Hippocampal formation (tissue), 2 donors: ENCODE data around the gene NACC2.

Source experiments
- DNase-seq, 2 donors: peaks; one replicate each; lab custom pipeline; 2025; lab: John Stamatoyannopoulos, UW

NACC2 gene

DNA sequence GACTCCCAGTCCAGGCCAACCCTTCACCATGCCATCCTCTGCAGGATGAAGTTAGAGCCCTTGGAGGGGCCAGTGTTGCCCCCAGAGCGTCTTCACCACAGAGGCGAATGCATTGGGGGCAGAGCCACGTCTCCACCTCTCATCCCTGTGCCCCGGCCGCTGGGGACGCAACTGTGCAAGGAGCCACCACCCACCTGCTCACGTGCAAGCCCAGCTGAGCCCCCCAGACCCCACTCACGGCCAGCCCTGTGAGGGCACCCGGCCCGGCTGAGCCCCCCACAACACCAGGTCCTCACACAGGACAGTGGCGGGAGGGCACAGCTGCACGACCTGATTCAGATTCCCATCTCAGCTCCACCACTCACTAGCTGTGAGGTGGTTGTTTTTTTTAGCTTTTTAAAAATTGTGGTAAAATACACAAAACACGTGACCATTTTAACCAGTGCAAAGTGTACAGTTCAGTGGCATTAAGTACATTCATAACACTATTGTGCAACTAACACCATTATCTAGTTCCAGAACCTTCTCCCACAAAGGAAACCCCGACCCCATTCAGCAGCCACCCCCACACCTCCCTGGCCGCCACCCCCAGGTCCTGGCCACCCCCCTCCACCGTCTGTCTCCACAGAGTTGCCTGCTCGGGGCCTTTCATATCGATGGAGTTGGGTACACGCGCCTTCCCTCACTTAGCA is 100.4 kb downstream of the NACC2 start:
- DNase-seq = no peak

DNA sequence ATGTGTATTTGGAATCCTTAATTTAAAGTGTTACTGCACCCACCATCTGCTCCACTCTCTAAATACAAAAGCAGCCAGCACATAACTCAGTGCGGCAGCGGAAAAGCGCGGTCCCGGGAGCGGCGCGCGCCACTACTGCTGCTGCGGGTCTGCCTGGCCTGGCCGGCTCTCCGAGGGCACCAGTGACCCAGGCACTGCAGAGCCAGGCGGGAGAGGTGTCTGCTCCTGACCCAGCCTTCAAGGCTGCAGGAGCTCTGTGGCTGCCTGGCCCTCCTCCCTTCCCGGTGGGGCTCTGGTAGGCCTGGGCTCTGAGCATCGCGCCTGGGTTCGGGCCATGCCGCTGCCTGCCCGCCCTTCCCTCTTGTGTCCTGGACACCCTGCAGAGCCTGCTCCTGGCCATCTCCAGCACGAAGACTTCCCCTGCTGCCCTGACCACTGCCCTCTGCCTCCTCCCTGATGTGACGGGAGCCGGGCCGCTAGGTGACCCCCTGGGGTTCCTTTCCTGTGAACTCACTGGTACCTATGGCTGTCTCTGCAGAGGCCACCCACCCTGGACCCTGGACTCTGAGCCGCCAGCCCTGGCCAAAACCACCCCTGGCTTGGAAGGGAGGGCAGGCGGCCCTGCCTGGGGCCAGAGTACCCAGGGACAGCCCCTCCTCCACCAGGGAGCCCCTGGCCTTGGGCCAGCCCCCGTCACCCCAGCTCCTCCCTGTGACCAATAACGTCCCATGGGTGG is 101.2 kb downstream of the NACC2 start:
- no peak for DNase-seq

- DNase-seq = no peak
Observed at GRCh38 chr9:135993409-135993742, 101.7 kb downstream of the NACC2 start.

DNA sequence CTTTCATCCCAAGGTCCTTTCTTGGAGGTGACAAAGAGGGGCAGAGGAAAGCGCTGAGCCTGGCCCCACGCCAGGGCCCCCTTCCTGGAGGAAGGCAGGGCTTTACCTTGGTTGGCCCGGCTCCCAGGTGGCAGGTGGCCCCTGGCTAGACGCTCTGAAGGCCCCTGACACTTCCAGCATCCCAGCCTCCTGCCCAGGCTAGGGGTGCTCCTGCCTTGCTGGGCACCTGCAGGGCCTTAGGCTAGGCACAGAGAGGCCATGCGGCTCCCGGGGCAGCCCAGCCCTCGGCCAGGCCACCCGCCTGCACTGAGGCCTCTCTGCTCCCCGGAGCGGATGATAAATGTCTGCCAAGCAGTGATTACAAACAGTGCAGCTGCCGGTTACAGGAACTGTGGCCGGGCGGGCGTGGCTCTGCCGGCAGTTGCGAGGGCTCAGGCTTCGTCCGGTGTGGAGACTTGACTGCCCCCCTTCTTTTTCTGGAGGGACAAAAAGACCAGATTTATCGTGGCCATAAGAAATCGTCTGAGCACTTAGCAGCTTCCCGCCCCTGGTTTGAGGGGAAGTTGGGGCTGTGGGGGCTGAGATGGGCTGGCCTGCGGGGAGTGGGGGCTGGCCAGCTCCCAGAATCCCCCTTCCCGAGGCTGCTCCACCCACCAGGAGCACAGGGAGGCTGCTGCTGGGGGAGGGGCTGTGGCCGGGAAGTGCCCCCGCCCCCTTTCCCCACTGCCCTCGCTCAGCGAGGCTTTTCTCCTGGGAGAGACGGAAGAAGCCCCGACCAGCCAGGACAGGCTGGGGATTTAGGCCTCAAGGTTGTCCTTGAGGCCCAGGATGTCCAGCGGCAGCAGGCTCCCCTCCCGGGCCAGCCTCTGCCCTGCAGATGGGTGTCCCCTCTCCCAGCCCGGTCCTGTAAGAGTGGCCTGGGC is 102.3 kb downstream of the NACC2 start:
- no peak for DNase-seq

GRCh38 chr9:135991771-135992170 is 103.3 kb downstream of the NACC2 start:
- no peak for DNase-seq

GRCh38 chr9:135990468-135991429 is 104.3 kb downstream of the NACC2 start:
- peak in 1 of 2 donors; percentile 46 for DNase-seq

DNA sequence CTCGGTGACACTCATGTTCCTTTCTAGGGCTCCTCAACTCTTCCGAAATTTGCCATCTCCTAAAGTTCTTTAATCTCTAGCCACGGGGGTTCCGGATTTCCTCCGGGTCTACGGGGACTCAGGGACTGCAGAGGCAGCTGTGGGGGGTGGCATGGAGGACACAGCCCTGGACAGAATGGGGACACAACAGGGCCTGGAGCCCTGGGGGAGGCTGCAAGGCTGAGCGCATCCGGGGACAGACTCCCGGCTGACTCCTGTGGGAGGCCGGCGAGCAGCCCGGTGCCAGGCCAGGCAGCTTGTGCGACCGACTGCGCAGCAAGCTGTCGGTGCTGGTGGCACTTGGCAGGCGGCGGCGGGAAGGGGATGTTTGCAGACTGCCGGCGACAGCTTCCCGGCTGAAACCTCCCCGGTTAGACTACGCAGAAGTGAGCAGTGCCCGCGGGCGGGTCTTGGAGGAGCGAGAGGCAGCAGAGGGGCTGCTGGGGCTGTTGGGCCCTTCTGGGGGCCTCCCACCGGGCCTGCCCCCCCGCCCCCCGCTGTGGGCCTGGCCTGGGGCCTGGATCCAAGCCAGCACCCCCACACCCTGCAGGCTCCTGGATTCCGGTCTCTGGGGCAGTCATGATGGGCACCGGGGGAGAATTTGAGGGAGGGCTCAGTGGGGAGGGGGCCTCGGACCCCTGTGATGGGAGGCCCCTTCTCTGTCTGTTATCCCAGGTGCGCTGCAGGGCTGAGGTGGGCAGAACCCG is 105.2 kb downstream of the NACC2 start:
- peak in 1 of 2 donors; percentile 46 for DNase-seq

DNA sequence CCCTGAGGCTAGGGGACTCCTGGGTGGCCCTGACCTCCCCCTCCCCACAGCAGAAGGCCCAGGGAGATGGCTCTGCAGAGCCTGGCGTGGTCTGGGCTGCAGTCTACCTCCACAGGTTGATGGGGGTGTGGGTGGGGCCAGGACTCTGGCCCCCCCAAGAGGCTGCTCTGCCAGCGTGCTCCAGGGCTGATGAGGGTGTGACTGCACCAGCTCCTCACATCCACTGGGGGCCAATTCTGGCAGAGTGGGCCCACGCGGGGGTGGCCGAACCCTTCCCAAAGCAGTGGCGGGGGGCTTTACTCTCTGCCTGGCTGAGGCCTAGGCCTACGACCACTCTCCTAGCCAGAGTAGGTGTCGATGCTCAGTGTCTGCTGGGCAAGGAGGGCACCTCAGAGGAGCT is 105.9 kb downstream of the NACC2 start:
- DNase-seq = no peak

DNA sequence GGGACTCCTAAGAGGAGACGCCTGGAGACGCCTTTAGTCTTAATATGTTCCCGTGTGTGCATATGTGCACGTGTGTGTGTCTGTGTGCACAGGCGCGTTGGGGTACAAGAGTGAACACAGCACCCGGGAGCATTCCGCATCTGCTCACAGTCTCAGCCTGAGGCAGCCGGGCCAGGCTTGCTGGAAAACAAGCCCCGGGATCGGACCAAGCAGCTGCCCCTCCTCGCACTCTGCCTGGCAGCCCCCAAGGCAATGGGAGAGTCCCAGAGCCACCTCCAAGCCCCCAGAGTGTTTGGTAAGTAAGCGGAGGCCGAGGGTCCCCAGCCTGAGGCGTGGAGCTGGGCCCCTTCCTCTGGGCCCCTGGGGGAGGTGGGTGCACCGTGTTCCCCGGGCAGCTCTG is 106.6 kb downstream of the NACC2 start:
- DNase-seq = no peak

GRCh38 chr9:135987838-135988404 is 107.2 kb downstream of the NACC2 start:
- no peak for DNase-seq

GRCh38 chr9:135986605-135987004 is 108.5 kb downstream of the NACC2 start:
- DNase-seq = no peak

DNA sequence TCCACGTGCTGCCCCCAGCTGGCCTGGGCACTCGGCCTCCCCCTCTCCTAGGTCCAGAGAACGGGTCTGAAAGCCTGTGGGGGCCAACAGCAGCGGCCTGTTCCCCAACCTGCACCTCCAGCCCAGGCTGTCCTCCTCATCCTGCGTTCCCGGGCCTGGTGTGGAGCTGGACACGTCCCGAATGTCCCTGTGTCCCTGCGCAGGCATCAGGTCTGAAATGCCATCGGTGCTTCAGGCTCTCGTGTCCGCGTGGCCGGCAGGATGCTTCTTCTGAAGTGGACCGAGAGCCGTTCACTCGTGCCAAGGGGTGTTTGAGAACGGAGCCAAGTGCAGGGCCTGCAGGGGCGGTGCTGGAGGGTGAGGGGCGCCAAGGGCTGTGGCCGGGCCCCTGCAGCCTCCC is 109.2 kb downstream of the NACC2 start:
- no peak for DNase-seq

DNA sequence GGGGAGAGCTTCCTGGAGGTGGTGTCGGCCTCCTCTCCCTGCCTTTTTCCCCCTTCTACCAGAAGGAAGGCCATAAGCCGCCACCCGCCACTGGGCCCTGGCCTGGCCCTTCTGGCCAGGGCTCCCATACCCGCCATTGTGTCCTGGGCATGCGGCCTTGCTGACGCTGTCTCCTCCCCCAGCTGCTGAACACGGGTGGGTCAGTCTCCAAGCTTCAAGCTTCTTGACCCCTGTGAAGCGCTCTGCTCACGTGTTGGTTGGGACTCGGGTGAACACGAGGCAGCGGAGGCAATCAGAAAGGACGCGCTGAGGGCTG is 109.7 kb downstream of the NACC2 start:
- DNase-seq = no peak

DNA sequence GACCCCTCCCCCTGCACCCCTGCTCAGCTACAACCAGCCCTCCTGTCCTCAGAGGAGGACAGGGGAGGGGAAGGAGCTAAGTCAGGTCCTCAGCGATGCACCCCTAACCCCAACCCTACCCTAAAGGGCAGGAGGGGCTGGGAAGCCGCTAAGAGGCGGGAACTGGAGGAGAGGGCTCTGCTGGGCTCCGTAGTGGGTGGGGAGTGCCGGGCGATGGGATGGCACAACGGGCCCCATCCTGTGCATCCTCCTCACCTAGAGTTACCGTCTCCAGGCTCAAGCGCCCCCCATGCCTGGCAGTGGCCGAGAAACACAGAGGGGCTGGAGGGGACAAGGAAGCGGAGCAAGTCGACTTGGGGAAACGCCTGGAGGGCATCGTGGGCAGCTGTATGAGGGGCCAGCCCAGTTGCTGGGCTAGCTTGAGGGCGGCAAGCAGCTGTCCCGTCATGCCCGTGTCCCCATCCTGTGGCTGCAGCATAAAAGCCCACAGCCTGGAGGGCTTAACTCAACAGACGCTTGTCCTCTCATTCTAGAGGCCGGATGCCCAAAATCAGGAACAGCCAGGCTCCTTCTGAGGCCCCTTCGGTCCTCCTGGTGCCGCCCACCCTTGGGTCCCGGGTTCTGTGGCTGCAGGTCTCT is 110.9 kb downstream of the NACC2 start:
- no peak for DNase-seq

- no peak for DNase-seq
Observed at GRCh38 chr9:135983208-135984071, 111.6 kb downstream of the NACC2 start.

GRCh38 chr9:135982499-135983207 is 112.4 kb downstream of the NACC2 start:
- DNase-seq = no peak

DNA sequence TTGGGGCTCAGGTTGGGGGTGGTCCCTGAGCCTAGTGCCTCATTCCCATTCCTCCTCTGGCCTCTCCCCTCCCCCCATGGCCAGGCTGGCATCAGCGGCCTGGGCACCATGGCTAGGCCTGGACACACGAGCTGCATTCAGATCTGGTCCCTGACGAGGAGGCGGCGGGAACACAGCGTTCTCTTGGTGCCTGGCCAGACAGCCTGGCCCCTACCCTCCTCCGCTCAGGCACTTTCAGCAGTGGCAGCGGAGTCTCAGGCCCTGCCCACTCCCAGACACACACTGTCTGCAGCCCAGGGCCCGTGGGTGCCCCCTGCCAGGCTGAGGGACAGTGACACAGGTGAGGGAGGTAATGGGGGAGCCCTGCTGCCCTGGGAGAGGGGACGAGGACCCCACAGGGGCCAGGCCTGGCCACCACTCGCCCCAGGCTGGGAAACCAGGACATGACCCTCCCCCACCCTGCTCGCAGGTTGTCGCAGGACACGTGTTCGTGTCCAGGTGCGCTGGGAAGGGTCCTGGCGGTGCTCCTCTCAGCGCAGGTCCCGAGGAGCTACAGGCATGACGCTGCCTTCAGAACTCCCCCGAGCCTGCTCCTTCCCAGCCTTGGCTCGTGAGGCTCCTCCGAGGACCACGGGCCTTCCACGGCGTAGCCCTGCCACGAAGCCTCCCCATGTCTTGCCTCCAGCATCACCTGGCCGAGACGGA is 114.0 kb downstream of the NACC2 start:
- DNase-seq = peak; percentile 74 to 82
